Parathyroid adenoma (tissue), 2 donors: ENCODE measurements around the gene MYL4.
"Not testable (repeated sequence)": the region's sequence is repeated elsewhere in the genome, so short reads cannot be mapped to it uniquely, and the experiment has no call there.

Experiments
- H2AFZ ChIP-seq: fragments of 300-600 bp; sonication (generic); one replicate; pipeline ENCODE4 v1.7.0; 2017; ENCODE audit warnings: antibody characterized with exemption, mild to moderate bottlenecking
- H3K27ac ChIP-seq: fragments of 300-600 bp; sonication (generic); one replicate; pipeline ENCODE4 v1.7.0; 2017
- H3K27me3 ChIP-seq: fragments of 300-600 bp; sonication (generic); one replicate; pipeline ENCODE4 v1.7.0; 2017; ENCODE audit warnings: low read length; ENCODE audit not compliant: control insufficient read depth, insufficient read depth
- H3K36me3 ChIP-seq: fragments of 300-600 bp; sonication (generic); one replicate; pipeline ENCODE4 v1.7.0; 2017; ENCODE audit warnings: low read length; ENCODE audit not compliant: control insufficient read depth, insufficient read depth
- H3K4me1 ChIP-seq: fragments of 300-600 bp; sonication (generic); one replicate; pipeline ENCODE4 v1.7.0; 2017; ENCODE audit warnings: control low read depth
- H3K4me2 ChIP-seq: fragments of 300-600 bp; sonication (generic); one replicate; pipeline ENCODE4 v1.7.0; 2017; ENCODE audit warnings: low read length
- H3K4me3 ChIP-seq: fragments of 300-600 bp; sonication (generic); one replicate; pipeline ENCODE4 v1.7.0; 2017; ENCODE audit warnings: low read depth, low read length
- H3K79me2 ChIP-seq: fragments of 300-600 bp; sonication (generic); one replicate; pipeline ENCODE4 v1.7.0; 2017; ENCODE audit warnings: control low read depth
- H3K9ac ChIP-seq: fragments of 300-600 bp; sonication (generic); one replicate; pipeline ENCODE4 v1.7.0; 2017; ENCODE audit warnings: mild to moderate bottlenecking
- H3K9me3 ChIP-seq: fragments of 300-600 bp; sonication (generic); one replicate; pipeline ENCODE4 v1.7.0; 2017; ENCODE audit warnings: low read length; ENCODE audit not compliant: control insufficient read depth
- TF ChIP-seq, protein P1 (sequence below): fragments of 300-600 bp; sonication (generic); IDR thresholded peaks from one replicate; pipeline ENCODE4 v1.7.0; 2017; ENCODE audit warnings: antibody characterized with exemption, mild to moderate bottlenecking
- donor health status: primary hyperparathyroidism.

MYL4 gene

DNA sequence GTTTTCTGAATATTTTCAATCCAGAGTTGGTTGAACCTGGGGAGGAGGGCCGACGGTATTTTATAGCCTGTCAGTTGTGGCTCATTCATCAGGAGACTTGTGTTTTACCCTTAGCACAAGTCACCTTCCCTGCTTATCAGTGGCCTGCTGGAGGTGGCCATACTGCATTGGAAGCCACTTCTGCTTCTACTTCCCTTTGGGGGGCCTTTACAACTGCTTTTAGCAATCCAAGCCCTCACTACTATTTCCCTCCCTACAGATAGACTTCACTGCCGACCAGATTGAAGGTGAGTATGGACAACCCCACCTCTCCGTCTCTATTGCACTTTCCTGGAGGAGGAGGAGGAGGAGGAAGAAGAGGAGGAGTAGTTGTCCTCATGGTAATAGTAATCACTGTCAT, 4.4 kb downstream of the MYL4 start:
- Histone ChIP-seq H2AFZ (no peak overlapping the region), H3K4me1 (peaks cover 15% of the 10 kb centered on the region), H3K9me3 (no peaks in the 10 kb centered on the region), H3K9ac (no peak overlapping the region), H3K27me3 (no peaks in the 10 kb centered on the region), H3K4me2 (no peak overlapping the region), H3K4me3 (no peak overlapping the region), H3K27ac (no peak overlapping the region), H3K36me3 (no peaks in the 10 kb centered on the region), H3K79me2 (no peaks in the 10 kb centered on the region)
- TF ChIP-seq, protein P1, sequence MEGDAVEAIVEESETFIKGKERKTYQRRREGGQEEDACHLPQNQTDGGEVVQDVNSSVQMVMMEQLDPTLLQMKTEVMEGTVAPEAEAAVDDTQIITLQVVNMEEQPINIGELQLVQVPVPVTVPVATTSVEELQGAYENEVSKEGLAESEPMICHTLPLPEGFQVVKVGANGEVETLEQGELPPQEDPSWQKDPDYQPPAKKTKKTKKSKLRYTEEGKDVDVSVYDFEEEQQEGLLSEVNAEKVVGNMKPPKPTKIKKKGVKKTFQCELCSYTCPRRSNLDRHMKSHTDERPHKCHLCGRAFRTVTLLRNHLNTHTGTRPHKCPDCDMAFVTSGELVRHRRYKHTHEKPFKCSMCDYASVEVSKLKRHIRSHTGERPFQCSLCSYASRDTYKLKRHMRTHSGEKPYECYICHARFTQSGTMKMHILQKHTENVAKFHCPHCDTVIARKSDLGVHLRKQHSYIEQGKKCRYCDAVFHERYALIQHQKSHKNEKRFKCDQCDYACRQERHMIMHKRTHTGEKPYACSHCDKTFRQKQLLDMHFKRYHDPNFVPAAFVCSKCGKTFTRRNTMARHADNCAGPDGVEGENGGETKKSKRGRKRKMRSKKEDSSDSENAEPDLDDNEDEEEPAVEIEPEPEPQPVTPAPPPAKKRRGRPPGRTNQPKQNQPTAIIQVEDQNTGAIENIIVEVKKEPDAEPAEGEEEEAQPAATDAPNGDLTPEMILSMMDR = no peak

DNA sequence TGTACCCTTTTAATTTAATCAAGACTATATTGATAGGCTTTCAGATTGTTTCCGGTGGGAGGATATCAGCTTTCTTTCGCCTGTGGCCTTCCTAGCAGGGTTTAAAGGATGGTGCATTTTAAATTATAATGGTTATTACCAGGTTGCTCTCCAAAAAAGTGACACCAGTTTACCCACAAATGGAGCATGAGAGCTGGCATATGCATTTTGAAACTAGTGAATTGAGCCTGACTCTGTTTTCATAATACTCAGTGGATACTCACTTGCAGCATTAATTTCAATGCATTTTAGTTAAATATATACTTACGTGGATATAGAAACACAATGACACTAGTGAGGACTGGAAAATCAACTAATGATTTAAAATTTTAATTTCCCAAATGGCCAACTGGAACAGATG, 5.8 kb downstream of the MYL4 start:
- no peaks in the 10 kb centered on the region for H3K79me2 ChIP-seq
- H3K9ac ChIP-seq = no peak overlapping the region
- no peak overlapping the region for H2AFZ ChIP-seq
- no peaks in the 10 kb centered on the region for H3K27me3 ChIP-seq
- H3K4me1 ChIP-seq = peaks cover 10% of the 10 kb centered on the region
- TF ChIP-seq, protein P1 = no peak
- H3K27ac ChIP-seq = no peak overlapping the region
- no peak overlapping the region for H3K4me2 ChIP-seq
- no peaks in the 10 kb centered on the region for H3K36me3 ChIP-seq
- no peak overlapping the region for H3K4me3 ChIP-seq
- H3K9me3 ChIP-seq = no peaks in the 10 kb centered on the region

DNA sequence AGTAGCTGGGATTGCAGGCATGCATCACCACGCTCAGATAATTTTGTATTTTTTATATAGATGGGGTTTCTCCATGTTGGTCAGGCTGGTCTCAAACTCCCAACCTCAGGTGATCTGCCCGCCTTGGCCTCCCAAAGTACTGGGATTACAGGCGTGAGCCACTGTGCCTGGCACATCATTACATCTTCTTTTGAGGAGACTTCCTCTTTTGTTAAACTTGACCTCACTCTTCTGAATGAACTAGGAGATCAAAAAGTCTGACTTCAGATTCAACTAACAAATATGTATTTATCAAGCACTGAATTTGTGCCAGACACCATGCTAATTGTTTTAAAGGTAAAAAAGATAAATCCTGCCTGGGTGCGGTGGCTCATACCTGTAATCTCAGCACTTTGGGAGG, 7.7 kb downstream of the MYL4 start:
- H3K27ac ChIP-seq, H3K9ac ChIP-seq, H3K27me3 ChIP-seq: not testable (repeated sequence)

GRCh38 chr17:47217279-47217678, 8.1 kb downstream of the MYL4 start:
- H3K4me3 ChIP-seq = not testable (repeated sequence)

More for the DNA sequence above, 7.7 kb downstream of the MYL4 start:
- H3K4me3 ChIP-seq, H3K79me2 ChIP-seq, H3K9me3 ChIP-seq, H2AFZ ChIP-seq, H3K4me1 ChIP-seq, H3K4me2 ChIP-seq, H3K36me3 ChIP-seq: not testable (repeated sequence)

DNA sequence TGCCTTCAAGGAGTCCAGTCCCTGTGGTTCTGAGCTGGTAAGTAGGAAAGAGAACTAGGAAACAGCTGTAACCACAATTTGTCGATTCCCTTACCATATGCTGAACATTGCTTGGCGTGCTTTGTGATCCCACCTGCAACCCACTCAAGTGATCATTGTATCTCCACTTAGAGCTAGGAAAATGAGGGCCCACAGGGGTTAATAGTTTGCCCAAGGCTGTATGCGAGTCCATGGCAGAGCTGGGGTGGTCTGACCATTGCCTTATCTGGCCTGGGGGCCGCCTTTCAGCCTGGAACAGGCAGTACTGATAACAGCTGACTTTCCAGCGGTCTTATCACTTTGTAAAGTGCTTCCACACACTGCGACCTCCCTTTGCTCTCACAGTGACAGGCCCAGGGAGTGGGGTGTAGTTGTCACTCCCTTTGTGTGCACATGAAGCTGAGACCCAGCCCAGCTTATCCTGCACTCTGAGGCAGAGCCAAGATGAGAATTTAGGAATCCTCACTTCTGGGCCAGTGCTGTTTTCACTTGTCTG, 9.8 kb downstream of the MYL4 start:
- TF ChIP-seq, protein P1 = no peak
- Histone ChIP-seq H3K4me1 (no peaks in the 10 kb centered on the region), H3K36me3 (no peaks in the 10 kb centered on the region), H3K79me2 (no peaks in the 10 kb centered on the region), H3K9ac (no peak overlapping the region), H3K4me3 (no peak overlapping the region), H3K9me3 (no peaks in the 10 kb centered on the region), H3K27me3 (no peaks in the 10 kb centered on the region), H2AFZ (no peak overlapping the region), H3K4me2 (no peak overlapping the region), H3K27ac (no peak overlapping the region)

More at GRCh38 chr17:47217279-47217678, 8.1 kb downstream of the MYL4 start:
- H3K9me3 ChIP-seq, H3K9ac ChIP-seq, H3K27ac ChIP-seq, H2AFZ ChIP-seq, H3K4me2 ChIP-seq, H3K79me2 ChIP-seq, H3K27me3 ChIP-seq, H3K4me1 ChIP-seq, H3K36me3 ChIP-seq: not testable (repeated sequence)
